Ishikawa (cell line): ENCODE results near the gene EPHA10.

Experiments
- CREB1 ChIP-seq: IDR thresholded peaks from 2 replicates; pipeline ENCODE4 v1.6.1; 2012; ENCODE audit warnings: low read depth
- EGR1 ChIP-seq: IDR thresholded peaks from 2 replicates; pipeline ENCODE4 v1.6.1; 2012
- EP300 ChIP-seq: IDR thresholded peaks from 2 replicates; pipeline ENCODE4 v1.6.1; 2012; ENCODE audit warnings: borderline replicate concordance
- RAD21 ChIP-seq: IDR thresholded peaks from 2 replicates; pipeline ENCODE4 v1.6.1; 2012; ENCODE audit warnings: low read depth
- TEAD4 ChIP-seq: IDR thresholded peaks from 2 replicates; pipeline ENCODE4 v1.6.1; 2012
- USF1 ChIP-seq: IDR thresholded peaks from 2 replicates; pipeline ENCODE4 v1.6.1; 2012
- YY1 ChIP-seq: IDR thresholded peaks from 2 replicates; pipeline ENCODE4 v1.6.1; 2012; ENCODE audit warnings: low read depth
- TF ChIP-seq, protein P1 (sequence below): IDR thresholded peaks from 2 replicates; pipeline ENCODE4 v1.6.1; 2012

GRCh38 chr1:37691497-37692077 lies 73.3 kb downstream of the EPHA10 start:
- TF ChIP-seq EP300 (no peak), TEAD4 (no peak), YY1 (no peak), EGR1 (no peak), USF1 (no peak), CREB1 (no peak), RAD21 (no peak)
- TF ChIP-seq, protein P1, sequence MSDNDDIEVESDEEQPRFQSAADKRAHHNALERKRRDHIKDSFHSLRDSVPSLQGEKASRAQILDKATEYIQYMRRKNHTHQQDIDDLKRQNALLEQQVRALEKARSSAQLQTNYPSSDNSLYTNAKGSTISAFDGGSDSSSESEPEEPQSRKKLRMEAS, result peak; percentile 80
